ENCODE data around the gene MRPL19.
A peak's percentile ranks its signal among the peaks of the same experiment; 100 is the strongest.

The MRPL19 gene

GRCh38 chr2:75646583-75647425 lies at the start of gene MRPL19:
MRPL19 (plus strand) TSS chr2:75646783; CDS start chr2:75646808, 25 bp downstream.
- peak; percentile 81 to 89 for DNase-seq

GRCh38 chr2:75596784-75597183 lies 49.8 kb upstream of the MRPL19 start:
- no peak for DNase-seq

GRCh38 chr2:75597949-75598348 lies 48.6 kb upstream of the MRPL19 start:
- no peak for DNase-seq

- no peak for DNase-seq
Observed at GRCh38 chr2:75598589-75599155, 47.9 kb upstream of the MRPL19 start.

DNA sequence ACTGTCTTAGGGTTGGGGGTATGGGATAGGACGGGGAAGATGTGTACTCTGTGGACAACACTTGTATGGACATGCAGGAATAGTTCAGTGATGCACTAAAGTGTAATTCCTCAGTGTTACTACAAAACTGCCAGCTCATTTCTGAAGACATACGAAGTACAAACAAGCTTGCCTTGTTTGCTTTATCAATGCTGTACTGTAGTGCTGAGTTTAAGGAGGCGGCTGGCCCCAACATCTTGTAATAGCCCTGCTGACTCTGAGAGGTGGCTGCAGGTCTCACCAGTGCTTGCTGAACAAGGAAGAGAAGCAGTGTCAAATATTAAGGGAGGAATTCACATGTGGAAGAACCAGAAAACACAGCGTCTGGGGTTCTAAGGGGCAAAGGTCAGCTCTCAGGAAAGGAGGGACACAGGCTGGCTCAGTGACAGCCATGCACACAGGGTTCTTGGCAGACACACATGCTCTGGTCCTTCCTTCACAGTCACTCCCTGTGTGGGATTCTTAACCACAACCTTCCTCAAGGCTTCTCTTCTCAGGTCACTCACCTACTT lies 46.0 kb upstream of the MRPL19 start:
- DNase-seq, result no peak

DNA sequence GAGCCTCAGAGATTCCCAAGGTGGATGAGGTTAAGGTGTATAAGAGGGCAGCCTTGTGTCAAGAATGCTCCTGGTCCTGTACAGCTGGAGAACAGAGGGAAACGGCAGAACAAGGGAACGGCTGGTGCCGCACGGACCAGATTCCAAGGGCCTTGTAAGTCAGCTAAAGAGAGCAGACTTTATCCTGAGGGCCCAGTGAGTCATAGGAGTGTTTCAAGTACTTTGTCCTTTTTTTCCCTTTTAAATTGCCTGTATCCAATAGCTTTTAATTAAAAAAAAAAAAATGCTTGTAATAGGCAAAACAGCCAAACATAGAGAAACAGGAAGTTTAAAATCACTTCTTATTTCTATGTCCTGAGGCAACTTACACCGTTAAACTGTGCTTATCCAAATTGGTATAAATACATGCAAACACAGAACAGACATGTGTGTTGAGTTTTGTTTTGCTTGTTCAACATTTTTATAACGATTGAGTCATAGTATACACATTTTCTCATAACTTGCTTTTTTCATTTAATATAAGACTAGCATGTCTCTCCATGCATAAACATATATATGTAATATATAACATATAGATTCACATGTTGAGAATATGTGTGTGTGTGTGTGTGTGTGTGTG lies 43.8 kb upstream of the MRPL19 start:
- no peak for DNase-seq

DNA sequence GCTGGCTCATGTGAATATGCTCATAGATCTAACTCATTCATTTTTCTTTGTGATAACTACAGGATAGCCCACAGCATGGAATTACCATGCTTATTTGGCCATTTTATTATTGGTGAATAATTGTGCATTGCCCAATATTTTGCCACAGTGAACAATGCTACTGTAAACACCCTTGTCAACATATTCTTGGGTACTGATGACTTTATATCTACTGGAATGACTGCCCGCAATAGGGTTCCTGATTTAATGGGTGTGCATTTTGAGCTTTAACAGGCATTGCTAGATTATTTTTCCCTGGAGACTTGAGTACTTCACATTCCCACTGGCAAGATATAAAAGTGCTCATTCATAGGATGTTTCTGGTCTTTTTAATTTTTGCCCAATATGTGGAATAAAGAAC lies 43.1 kb upstream of the MRPL19 start:
- DNase-seq, result no peak

DNA sequence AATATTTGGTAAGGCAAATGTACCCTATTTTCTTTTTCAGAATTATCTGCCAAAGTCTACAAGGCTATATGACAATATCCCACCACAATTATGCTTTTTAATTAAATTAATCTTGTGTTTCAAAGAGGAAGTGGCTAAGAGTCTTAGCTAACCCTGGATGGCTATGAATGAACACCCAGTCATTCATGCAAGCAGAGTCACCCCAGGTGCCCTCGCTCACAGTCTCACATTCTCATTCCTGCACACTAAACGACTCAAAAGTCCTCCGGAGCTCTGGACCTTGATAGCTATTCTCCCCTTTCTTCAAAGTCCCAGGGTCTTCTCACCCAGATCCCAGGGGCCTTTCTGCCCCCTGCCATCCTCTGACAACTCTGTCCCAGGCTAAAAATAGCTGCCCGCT lies 42.1 kb upstream of the MRPL19 start:
- DNase-seq, result no peak

- peak in 1 of 2 experiments; percentile 2 for DNase-seq
Observed at GRCh38 chr2:75605770-75606529, 40.6 kb upstream of the MRPL19 start.

GRCh38 chr2:75606761-75607399 lies 39.7 kb upstream of the MRPL19 start:
- DNase-seq, result no peak

DNA sequence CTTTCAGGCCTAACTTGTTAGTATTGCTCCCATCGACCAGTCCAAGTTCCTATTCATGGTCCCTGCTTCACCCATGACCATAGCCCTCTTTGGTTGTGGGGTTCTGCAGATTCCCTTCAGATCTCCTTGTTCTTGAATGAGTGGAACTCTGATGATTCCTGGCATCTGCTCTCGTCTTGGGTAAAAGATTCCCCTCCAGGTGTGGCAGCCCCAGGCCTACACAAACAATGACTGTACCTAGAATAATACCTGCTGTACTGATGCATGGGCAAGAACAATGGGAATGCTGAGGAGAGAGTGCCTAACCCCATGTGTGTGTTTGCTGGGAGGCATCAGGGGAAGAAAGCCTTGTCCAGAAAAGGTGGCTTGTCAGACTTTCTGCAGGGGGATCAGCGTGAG lies 39.2 kb upstream of the MRPL19 start:
- no peak for DNase-seq

GRCh38 chr2:75607988-75608683 lies 38.4 kb upstream of the MRPL19 start:
- peak in 1 of 2 experiments; percentile 4 for DNase-seq

DNA sequence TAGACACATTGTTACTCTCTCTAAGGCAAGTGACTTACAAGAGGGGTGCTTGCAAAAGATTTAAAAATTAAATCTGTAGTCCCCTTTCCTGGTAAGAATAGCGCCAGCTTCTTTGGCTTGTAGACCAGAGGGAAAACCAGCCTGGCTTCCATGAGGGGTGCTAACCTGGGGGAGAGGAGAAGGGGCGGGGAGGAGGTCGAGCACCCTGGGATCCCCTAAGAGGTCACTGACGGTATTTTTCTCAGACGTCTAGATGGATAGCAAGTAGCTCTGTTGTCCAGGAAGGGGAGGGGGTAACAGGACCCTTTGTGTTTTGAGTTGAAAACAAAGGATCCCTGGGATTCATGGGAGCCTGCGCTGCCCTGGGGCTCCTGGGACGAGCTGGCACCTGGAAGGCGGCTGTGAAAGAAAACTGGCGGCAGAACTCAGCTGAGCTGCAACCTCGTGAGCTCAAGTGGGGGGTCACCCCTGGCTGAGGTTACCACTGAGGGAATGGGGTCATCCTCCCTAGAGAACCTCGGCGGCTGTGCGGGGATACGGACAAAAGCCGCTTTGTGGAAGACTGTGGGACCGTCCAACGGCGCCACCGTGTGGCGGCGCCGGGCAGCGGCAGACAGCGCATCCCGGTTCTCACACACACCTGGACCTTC lies 37.8 kb upstream of the MRPL19 start:
- DNase-seq, result peak; percentile 46 to 65

GRCh38 chr2:75609334-75609689 lies 37.3 kb upstream of the MRPL19 start:
- no peak for DNase-seq

- no peak for DNase-seq
Observed at GRCh38 chr2:75609937-75610508, 36.6 kb upstream of the MRPL19 start.

GRCh38 chr2:75610671-75611070 lies 35.9 kb upstream of the MRPL19 start:
- no peak for DNase-seq

GRCh38 chr2:75612108-75612861 lies 34.3 kb upstream of the MRPL19 start:
- no peak for DNase-seq

GRCh38 chr2:75612862-75613243 lies 33.7 kb upstream of the MRPL19 start:
- DNase-seq, result no peak

DNA sequence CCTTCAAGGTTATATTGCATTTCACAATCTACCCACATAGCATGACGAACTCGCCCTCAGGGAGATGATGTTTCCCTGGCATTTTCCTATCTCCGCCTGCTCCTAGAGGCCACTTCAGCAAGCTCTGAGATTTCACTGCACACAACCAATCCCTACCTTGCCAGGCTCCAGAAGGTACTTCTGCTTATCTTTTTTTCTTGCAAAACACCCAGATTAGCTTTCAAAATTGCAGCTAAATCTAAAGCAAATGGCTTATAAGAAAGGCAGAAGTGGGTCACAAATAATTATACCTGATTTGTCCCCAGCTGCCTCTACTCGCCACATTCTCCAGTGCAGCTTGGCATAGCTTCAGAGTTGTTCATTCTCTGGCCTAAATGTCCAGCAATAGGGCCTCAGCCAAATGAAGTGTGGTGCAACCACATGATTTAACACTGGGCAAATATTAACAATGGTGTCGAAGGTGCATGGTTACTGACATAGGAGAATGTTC lies 32.4 kb upstream of the MRPL19 start:
- DNase-seq, result no peak

- DNase-seq, result no peak
Observed at GRCh38 chr2:75616406-75616805, 30.2 kb upstream of the MRPL19 start.

All from SHP77 (cell line).